ELF-1 (cell line): ENCODE results near the gene FCHSD2.
"Not testable (repeated sequence)": the region's sequence is repeated elsewhere in the genome, so short reads cannot be mapped to it uniquely, and the experiment has no call there.

Experiments
- DNase-seq: peaks from one replicate; pipeline ENCODE4 v3.0.0-alpha.2; 2016; ENCODE audit warnings: low read depth, low spot score

Gene FCHSD2

DNA sequence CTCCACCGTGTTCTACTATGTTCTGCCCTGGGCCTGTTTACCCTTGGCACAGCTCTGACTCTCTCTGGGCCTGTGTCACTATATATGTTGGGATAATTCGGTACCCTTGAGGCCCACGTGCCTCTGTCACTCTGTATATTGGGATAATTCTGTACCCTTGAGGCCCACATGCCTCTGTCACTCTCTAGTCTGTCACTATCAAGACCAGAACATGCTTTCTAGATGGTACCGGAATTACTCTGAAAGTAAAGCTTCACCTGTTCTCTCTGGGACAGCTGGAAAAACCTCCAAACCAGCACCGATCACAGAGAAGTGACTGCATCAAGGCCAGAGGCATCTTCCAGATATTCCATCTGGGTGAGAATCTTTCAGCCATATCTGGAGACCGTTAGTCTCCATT, 9.3 kb upstream of the FCHSD2 start:
- no peak for DNase-seq

GRCh38 chr11:73149105-73149504, 7.0 kb upstream of the FCHSD2 start:
- no peak for DNase-seq

GRCh38 chr11:73147771-73148681, 5.9 kb upstream of the FCHSD2 start:
- DNase-seq: no peak

DNA sequence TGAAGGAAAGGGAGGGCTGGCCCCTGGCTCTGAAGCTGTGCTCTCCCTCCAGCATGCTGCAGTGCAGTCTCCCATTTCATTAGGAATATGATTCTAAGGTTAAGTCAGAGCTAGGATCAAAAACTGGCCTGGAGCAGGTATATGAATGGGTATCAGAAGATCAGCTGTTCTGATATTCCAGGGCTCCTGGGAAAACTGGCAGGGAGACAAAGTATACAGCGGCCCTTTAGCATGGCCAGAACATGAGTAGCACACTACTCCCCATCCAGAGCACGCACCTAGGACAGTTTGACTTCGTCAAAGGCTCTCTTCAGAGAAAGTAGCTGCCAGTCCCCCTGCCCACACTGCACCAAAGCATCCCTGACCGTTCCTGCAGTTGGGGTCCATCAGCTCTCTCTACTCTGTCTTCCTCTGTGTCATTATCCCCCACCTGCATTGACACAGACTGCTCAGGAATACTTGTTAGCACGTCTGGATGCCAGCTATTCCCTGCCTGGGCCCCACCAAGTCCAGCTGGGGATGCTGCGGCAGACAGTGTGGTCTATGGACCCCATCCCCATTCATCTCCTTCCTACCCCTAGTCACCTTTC, 4.0 kb upstream of the FCHSD2 start:
- DNase-seq: no peak

- peak; percentile 24 for DNase-seq
Observed at GRCh38 chr11:73143126-73143838, 1.2 kb upstream of the FCHSD2 start.

DNA sequence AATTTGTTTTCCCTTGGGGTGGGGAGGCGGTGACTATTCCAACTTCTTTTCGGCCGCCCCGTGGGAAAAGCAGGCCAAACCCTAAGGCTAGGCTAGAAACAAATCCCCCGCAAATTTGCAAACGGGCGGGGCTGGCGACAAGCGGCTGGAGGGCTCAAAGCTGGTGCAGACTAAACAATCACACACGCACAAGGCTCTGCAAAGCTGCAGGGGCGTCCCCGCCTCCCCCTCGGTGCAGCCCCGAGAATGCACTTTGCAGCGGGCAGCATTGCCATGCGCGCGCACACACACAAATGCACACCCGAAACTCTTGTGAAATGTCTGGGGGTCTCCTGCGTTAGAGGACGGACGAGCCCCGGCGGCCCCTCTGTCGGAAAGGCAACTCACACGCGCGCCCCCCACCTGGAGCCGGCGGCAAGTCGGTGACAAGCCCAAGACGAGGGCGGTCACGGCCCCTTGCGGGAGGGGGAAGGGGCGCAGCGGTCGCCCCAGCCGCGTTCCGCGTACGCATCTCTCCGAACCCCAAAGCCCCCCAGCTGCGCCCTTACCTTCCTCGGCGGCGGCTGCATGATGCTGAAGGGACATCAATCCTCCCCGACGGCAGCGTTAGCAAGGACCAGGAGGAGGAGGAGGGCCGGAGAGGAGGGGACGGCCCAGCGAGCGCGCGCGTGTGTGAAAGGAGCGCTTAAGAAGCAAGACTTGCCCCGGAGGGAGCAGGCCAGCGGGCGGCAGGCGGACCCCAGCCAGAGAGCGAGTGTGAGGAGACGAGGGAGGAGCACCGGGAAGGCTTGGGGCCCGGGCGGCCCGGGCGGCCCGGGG, 600 bp downstream of the FCHSD2 start:
- peak; percentile 86 for DNase-seq

GRCh38 chr11:73141031-73141308, 1.1 kb downstream of the FCHSD2 start:
- DNase-seq: no peak

- DNase-seq: peak; percentile 59
Observed at GRCh38 chr11:73140213-73141030, 1.7 kb downstream of the FCHSD2 start.

DNA sequence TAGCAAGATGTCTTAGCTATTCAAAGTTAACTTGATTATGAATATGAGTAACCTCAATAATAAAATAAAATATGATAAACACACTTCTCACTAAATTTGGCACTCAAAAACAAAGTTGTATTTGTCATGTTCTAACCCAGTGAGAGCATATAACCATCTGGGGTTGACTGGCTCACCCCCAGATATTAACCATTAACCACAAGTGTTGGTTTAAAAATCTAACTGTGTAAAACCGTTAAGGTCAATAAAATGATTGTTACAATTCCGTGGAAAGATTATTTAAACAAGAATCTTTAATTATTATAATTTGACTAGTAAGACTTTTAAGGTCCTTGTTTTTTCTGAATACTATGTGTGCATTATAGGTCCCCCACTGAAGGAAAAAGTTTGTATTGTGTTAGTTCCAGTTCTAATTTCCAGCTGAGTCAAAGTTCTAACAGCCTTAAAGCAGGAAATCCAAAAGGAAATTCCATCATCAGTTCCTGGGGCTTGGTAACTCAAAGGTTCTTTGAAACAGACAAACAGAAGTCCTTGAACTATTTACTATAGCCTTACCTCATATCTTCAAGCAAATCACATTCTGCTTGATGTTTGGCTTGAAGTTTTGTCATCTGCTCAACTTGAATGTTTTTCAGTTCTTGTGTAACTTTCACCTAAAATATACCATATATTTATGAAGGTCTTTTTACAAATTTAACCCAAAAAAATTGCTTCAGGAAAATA, 2.5 kb downstream of the FCHSD2 start:
- DNase-seq: no peak

DNA sequence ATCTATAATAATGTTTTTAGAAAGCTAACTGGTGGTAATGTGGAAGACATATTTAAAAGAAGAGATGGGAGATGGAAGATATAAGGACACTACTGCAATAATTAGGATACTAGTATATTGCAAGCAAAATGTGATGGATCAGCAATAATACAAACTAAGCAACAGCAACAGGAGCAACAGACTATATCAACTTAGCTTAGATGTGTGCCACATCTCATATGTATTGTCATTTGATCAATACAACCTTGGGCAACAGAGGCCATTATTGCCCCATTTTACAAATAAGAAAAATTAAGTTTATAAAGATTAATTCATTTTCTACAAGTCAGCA, 4.2 kb downstream of the FCHSD2 start:
- DNase-seq: no peak

GRCh38 chr11:73137262-73137943, 4.7 kb downstream of the FCHSD2 start:
- DNase-seq: no peak

DNA sequence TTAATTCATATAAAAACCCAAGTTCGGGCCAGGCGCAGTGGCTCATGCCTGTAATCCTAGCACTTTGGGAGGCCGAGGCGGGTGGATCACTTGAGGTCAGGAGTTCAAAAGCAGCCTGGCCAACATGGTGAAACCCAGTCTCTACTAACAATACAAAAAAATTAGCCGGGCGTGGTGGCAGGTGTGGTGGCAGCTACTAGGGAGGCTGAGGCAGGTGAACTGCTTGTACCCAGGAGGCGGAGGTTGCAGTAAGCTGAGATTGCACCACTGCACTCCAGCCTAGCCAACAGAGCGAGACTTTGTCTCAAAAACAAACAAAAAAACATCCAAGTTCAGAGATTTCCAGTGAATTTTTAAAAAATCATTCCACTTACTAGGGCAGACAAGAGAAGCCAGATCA, 5.4 kb downstream of the FCHSD2 start:
- DNase-seq: not testable (repeated sequence)

GRCh38 chr11:73135346-73136284, 6.5 kb downstream of the FCHSD2 start:
- DNase-seq: no peak

DNA sequence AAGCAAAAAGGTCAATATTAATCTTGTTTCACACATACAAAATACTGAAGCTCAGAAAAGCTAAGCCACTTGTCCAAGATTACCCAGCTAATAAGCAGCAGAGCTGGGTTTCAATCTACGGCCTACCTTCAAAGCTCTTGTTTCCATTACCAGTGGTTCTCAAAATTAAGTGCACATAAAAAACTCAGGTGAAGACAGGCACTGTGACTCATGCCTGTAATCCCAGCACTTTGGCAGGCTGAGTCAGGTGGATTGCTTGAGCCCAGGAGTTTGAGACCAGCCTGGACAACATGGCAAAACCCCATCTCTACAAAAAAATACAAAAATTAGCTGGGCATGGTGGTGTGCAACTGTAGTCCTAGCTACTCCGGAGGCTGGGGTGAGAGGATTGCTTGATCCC, 9.8 kb downstream of the FCHSD2 start:
- not testable (repeated sequence) for DNase-seq

DNA sequence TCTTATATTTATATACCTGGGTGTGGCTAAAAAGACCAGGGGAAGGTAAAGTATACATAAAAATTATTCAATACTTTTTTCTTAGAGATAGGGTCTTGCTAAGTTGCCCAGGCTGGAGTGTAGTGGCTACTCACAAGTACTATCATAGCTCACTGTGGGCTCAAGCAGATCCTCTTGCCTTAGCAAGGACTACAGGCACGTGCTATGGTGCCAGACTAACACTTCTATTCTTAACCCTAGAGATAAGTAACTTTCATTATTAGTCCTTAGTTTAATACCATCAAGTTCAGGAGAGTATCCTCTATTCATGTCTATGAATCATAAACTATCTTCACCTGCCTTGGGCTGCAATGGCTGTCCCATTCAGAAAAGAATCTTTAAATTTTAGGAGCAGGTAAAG, 11.9 kb downstream of the FCHSD2 start:
- DNase-seq: no peak

DNA sequence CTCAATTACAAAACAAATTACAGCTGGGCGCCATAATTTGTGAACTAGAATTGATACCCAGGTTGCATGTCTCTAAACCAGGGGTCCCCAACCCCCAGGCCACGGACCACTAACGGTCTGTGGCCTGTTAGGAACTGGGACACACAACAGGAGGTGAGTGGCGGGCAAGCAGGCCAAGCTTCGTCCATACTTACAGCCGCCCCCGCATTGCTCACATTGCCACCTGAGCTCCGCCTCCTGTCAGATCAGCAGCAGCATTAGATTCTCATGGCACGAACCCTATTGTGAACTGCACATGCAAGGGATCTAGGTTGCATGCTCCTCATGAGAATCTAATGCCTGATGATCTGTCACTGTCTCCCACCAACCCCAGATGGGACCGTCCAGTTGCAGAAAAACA, 12.9 kb downstream of the FCHSD2 start:
- no peak for DNase-seq

GRCh38 chr11:73126804-73127480, 15.2 kb downstream of the FCHSD2 start:
- no peak for DNase-seq

GRCh38 chr11:73124800-73125199, 17.3 kb downstream of the FCHSD2 start:
- DNase-seq: no peak
